NCI-H2227 (cell line): ENCODE data around the gene RIC3.
A peak's percentile ranks its signal among the peaks of the same experiment; 100 is the strongest.

ENCODE experiments used
- DNase-seq: peaks from one replicate; lab custom pipeline; 2025; ENCODE audit not compliant: unreplicated experiment; lab: John Stamatoyannopoulos, UW

Gene RIC3

DNA sequence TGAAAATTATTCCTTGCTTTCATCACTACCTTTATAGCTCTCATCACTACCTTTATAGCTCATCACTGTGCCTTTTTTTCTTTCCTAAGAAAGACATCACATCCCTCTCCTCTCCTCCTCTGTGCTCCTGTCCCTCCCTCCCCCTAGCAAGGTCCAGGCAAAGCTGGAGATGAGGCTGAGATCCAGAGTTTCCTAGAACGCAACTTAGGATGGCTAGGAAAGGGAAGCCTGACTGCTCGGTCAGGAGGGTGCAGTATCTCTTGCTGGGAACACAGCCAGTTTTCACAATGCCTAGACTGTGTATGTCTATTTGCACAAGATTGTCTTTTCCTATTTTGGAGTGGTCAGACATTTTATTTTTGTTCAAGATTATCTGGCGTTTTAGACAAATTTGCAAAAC, 63.2 kb downstream of the RIC3 start:
- DNase-seq, result no peak

DNA sequence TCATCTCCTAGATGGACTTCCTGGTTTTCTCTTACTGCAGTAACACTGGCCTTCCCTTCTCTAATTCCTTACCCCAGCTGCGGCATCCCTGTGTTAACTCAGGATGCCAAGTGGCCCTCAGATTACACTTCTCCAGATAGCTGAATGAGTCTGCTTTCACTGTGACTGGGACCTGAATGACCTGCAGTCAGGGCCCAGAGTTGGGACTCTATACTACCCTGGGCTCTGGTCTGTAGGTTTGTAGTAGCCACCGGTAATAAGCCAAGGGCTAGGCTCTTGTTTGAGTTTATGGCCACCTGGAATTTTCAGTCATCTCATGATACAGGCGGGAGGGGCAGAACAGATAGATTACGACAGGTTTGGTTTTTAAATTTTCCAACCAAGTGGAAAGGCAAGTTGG, 63.7 kb downstream of the RIC3 start:
- no peak for DNase-seq

DNA sequence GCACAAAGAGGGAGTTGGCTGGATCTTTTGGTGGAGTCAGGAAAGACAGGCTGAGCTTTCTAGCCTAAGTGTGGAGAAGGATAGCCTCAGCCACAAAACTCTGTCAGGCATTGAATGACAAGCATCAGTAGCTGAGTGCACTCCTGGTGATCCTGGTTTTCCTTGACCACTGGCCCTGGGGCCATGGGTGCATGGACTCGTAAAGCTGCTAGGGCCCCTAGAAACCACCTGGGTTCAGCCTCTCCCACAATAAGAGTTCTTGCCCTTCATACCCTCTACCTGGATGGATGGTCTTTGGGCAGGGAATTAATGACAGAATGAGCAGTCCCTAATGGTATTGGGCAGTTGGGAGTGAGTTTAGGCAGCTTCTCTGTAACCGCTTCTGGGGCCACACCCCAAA, 64.9 kb downstream of the RIC3 start:
- no peak for DNase-seq

DNA sequence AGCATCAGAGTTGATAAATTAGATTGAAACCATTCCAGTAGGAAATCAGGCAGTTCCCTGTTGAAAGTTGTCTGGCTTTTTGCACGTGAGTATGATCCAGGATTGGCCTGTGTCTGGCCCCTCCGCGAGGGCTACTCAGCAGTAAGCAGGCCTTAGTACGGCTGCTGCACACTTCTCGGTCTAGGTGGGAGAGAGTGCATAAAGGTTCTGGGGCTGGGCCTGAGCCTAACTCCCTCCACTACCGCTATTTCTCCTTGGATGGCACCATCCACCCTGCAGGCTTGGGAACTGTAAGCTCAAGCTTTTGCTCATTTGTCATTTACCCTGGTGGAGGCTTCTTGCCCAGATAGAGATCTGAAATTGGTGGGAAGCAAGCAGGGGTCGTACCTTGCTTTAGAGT, 65.9 kb downstream of the RIC3 start:
- no peak for DNase-seq

DNA sequence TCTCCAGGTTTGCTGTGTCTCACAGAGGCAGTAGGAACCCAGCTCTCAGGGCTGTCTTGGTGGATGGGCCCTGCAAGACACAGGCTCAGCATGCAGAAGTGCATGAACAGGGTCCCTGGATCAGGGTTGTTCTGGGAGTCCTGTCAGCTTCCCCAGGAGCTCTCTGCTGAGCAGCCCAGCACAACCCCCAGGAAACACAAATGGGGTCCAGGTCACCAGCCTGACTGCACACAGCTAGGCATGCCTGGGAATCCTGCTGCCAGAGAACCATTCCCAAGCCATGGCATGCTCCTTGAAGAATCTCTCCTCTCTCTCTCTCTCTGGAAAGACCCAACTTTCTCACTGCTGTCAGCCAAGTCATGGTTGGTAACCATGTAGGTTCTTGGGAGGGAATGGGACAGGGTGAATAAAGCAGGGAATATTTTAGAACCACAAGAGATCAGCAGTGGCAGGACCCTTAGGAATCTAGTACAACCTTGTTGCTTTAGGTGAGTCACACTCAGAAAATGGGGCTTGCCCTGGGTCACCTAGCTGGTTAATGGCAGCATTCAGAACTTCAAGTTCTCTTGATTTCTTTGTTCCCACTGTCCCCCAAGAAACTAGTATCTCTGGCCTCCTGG, 66.4 kb downstream of the RIC3 start:
- no peak for DNase-seq

DNA sequence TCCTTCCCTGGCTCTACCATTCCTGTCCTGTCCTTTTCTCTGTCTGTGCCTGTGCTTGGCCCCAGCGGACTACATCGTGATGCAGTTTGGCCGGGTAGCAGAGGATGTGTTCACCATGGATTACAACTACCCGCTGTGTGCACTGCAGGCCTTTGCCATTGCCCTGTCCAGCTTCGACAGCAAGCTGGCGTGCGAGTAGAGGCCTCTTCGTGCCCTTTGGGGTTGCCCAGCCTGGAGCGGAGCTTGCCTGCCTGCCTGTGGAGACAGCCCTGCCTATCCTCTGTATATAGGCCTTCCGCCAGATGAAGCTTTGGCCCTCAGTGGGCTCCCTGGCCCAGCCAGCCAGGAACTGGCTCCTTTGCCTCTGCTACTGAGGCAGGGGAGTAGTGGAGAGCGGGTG, 67.4 kb downstream of the RIC3 start:
- DNase-seq, result no peak

DNA sequence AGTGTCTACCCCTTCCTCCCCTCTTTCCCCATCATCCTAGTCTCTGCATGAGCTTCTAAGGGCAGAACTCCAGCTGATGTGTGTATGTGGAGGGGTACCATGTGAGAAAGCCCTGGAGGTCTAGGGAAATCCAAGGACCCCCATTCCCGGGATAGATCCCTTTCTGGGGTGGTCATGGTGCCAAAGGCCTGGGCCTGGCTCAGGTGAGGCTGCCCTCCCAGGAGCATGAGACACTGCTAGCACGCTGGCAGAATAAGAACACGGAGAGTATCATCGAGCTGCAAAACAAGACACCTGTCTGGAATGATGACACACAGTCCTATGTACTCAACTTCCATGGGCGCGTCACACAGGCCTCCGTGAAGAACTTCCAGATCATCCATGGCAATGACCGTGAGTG, 68.2 kb downstream of the RIC3 start:
- DNase-seq, result no peak

DNA sequence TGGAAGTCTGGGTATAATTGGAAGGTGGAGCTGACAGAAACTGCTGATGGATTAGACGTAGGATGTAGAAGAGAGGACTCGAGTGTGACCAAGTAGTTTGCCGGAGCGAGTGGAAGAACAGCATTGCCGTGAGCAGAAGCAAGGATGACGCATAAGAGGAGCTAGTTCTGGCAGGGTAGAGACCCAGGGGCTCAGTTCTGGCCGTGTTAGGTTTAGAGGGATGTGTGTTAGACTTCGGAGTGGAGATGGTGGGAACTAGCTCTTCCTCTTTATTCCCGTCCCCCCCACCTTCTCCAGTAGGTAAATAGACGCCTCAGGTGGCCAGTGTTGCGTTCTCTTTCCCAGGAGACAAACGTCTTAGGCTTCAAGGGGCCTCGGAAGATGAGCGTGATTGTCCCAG, 68.7 kb downstream of the RIC3 start:
- no peak for DNase-seq

DNA sequence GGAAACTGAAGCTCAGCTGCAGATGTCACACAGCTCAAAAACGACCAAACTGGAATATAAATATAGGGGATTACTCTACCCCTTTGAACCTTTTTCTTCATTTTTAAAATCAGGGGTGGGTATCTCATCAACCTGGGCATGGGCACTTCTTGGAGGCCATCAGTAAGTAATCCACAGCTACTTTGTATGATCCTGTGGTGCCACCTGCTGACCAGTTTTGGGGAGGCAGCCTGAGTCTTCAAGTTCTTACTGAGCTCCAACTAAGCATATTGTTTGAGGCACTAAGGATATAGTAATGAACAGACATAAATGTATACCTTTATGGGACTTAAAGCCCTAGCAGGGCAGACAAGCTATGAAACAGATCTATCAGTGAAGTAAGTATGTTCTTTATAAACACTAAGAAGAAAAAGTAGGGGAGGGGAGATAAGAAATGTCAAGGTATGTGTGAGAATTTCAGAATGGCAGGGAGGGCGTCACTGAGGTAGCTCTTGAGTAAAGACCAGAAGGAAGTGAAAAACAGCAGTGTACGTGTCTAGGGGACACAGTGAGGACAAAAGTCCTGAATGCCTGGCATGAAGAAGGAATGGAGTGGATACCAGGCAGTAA, 69.4 kb downstream of the RIC3 start:
- peak; percentile 85 for DNase-seq

DNA sequence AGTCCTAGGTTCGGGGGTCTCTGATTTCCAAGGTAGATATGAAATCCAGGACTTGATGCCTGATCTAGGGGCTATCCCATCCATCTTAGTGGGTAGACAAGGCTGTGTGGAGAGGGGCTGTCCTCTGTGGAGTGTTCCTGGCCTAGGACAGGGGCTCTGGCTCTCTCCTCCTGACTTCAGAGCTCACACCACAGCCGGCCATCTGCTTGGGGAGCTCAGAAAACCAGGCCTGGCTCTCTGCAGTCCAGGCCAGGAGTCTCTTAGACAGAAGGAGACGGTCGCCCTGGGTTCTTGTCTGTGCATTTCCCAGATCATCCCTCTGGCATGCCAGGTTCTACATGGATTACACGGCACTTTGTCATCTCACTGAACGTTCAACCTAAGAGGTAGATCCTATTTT, 69.9 kb downstream of the RIC3 start:
- no peak for DNase-seq

DNA sequence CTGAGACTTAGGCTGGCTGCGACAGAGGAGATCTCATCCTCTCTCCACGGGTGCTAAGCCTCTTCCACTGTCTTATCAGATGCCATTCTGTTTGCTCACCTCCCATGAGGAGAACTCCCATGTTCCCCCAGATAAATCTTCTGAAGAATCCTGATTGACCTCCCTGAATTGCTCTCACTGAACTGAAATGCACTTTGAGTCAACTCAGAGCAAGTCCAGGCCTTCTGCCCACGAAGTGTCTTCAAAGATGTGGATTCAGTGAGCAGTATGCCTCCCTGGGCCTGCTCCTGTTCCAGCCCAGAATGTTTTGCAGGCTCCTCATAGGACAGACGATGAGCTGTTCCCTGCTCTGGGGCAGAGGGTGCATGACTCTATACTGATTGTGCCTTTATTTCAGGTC, 70.5 kb downstream of the RIC3 start:
- no peak for DNase-seq

DNA sequence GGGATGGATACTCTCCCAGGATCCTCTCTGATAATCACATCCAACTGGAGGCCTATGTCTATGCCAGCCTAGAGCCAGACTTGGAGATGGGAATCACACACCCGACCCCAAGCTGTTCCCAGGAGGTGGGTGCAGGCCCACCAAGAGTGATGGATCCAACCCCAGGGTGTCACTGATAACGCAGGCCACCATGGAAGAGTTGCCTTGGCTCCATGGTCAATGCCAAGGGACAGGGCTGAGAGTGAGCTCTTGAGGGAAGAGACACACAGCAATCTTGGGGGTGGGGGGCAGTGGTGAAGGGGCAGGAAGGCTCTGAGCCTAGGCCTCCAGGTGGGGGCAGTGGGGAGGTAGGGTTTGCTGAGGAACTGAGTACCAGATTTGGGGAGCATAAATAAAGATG, 70.9 kb downstream of the RIC3 start:
- DNase-seq, result no peak

DNA sequence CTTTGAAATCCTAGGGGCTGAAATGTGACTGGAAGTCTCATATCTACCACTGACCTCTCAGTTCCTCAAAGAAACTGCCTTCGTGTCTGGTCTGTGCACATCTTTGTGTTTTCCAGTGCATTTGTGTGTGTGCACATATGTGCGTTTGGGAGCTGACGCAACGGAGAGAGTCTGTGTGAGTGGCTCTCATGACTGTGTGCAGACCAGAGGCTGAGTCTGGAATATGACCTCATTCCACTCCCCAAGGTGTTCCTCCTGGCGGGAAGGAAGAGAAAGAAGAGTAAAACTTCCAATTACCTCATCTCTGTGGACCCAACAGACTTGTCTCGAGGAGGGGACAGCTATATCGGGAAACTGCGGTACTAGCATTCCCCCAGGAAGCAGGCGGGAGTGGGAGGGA, 71.4 kb downstream of the RIC3 start:
- no peak for DNase-seq

DNA sequence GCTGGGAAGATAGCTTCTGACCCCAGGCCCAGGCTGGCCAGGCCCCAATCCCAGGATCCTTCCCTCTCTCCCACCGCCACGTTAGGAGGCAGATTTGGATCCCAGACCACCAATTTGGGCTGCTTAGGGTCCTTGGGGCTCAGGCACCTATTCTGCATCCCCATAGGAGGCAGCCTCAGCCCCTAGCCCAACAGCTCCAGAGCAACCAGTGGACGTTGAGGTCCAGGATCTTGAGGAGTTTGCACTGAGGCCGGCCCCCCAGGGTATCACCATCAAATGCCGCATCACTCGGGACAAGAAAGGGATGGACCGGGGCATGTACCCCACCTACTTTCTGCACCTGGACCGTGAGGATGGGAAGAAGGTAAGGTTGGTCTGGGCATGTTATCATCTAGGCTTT, 71.8 kb downstream of the RIC3 start:
- no peak for DNase-seq

DNA sequence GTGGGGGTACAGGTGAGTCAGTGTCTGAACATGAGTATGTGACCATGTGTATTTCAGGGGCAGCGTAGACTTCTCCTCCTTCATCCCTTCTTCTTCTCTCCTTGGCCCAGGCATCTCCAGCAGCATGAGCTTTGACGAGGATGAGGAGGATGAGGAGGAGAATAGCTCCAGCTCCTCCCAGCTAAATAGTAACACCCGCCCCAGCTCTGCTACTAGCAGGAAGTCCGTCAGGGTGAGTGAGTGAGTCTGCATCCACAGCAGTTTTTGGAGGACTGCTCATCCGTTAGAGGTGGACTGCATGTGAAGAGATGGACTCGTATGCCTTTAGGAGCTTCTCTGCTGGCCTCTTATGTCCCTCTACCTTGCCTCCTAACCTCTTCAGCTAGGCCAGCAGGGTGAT, 72.2 kb downstream of the RIC3 start:
- DNase-seq, result no peak

DNA sequence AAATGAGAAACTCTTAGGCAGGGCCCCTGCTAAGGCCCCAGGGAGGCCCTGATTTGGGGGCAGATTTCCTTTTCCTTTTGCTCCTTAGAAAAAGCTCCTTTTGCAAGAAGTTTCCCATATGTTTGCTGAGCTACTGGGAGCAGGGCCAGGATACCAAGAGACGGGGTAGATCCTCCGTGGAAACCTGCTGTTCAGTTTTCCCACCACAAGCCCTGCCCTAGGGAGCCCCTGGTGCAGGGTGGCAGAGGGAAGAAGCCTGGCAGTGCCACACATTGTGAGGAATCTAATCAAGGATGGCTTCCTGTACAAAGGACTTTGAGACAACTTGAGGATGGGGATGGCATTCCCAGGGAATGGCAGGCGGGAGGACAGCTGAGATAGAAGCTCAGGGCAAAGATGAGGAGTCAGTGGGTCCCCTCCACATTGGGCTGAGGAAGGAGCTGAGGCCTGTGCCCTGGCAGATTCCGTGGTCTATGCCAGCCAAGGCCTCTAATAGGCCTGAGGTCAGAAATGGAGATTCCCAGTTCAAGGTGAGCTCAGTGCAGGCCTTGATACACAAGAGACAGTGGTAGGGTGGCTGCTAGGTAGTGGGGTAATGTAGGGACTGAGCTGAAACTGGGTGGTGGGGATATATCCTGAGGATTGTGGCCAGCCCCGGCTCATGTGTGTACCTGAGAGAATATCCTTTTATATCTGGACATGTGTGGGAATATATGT, 72.9 kb downstream of the RIC3 start:
- no peak for DNase-seq

DNA sequence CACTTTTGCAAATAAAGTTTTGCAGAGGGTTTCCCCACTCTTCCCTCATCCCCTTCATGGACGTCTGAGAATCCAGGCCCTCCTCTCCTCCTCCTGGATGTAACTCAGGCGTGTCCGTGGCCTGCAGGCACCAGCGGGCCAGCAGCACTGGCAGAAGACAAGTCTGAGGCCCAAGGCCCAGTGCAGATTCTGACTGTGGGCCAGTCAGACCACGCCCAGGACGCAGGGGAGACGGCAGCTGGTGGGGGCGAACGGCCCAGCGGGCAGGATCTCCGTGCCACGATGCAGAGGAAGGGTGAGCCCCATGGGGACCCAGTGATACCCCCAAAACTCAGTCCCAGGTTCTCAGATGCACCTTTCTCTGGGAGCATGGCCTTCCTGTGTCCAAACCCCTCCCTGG, 73.5 kb downstream of the RIC3 start:
- no peak for DNase-seq

DNA sequence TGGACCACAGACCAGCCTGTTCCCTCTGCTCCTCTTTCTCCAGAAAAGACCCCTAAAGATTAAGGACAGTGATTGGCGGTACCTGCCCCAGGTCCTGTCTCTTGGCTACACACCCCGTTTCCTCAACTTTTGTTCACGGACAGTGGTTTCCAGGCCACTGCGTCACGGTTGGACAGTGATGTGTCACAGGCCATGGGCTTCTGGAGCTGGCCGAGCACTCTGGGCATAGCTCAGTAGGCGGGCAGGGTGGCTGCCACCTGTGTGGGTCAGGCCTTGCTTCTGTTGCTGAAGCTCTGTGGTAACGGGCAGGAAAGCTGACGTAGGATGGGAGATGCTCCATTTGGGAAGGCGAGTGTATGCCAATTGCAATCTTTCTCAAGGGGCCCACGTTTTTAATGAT, 74.2 kb downstream of the RIC3 start:
- no peak for DNase-seq

DNA sequence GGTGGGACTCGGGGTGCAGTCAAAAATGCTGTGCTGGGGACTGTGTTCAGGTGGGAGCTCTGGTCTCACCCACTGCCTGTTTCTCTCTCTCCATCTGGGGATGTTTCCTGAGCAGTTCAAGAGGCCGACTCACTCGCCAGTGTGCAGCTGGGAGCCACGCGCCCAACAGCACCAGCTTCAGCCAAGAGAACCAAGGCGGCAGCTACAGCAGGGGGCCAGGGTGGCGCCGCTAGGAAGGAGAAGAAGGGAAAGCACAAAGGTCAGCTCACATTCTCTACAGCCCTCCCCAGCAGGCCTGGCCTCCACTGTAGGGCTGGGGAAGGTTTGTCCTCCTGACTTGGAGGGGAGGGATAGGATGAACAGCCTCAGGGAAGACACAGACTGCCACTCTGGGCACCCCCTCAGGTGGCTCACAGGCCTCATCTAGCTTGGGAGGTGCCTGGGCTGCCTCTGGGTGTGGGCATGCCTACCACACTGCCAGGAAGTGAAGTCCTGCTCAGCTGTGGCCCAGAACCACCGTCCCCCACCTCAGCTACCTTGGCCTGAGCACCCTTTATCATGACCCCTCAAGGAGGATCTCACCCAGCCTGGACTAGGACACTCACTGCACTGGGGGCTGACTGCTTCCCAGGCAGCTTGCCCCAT, 74.8 kb downstream of the RIC3 start:
- no peak for DNase-seq

DNA sequence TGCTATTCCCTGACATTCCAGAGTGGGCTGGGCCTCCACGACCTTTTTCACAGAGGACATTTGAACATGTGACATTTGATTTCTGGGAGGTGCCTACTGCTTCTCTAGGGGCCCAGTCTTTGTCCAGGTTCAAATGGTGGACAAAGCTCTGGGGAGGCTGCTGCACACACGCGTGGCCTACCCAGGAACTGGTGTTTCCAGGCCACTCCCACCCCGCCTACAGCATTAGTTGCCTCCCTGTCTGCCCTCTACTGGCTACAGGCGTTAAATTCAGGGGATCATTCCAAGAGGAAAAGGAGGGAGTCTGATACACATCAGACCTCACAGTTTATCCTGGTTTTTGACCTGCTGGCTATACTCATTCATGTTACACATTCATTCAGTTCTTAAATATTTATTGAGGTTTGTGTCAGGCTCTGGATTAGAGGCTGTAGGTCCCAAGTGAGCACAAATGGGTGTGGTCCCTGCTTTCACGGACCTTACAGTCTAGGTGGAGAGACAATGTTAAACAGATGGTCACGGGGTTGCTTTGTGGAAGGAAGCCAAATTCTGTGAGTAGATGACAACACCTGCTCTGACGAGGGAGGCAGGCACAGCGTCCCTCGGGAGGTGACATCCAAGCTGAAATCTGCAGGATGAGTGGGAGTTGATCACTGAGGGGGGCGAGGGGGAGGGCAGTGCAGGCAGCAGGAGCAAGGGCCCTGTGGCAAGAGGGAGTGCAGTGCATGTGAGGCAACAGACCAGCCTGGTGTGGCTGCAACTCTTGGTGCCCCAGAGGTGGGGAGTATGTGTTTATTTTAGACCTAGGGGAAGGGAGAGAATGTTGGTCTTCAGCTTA, 76.0 kb downstream of the RIC3 start:
- peak; percentile 76 for DNase-seq

DNA sequence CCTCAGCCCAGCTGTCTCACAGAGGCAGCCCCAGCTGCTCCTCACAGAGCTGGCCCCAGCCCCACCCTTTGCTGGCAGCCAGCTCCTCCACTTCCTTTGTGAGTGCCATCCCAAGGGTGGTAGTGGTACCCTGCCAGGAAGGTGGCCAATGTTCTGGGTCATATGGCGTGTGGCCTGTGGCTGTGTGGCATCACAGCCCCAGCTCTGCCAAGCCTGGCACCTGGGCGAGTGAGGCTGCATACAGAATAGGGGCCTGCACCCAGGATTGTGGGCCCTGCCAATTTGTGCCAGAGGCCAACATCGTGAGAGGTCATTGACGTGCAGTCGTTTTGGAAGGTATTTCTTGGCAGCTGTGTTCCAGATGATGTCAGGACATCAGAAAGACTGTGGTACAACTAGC, 77.1 kb downstream of the RIC3 start:
- DNase-seq, result no peak
